AG04450 (cell line): ENCODE data around the gene UNK. TPM values are rescaled to one million over a fixed set of nuclear protein-coding genes. Genes with fewer than 3 reads are reported as not detected.

Experiments
- CTCF ChIA-PET: fragments of 300-600, 350-600 bp; formaldehyde crosslinking; extraction: SDS; loops from one replicate; lab custom pipeline; 2022; ENCODE audit warnings: antibody characterized with exemption, inconsistent platforms; lab: Charles Lee
- POLR2A ChIA-PET: fragments of 350-600 bp; formaldehyde crosslinking; extraction: SDS; loops from one replicate; lab custom pipeline; 2021; ENCODE audit warnings: antibody characterized with exemption, inconsistent platforms; lab: Yijun Ruan, JAX
- DNase-seq: peaks from one replicate; pipeline ENCODE4 v3.0.0-alpha.2; 2011; ENCODE audit warnings: low read depth, low spot score
- H3K27ac ChIP-seq: one replicate; pipeline ENCODE4 v1.5.1; 2012; ENCODE audit warnings: low read depth, low read length, control low read depth
- H3K27me3 ChIP-seq: one replicate; pipeline ENCODE4 v1.6.0; 2012; ENCODE audit warnings: low read length; ENCODE audit not compliant: control insufficient read depth, insufficient read depth
- H3K4me3 ChIP-seq: 2 replicates; pipeline ENCODE4 v1.5.1; 2011; ENCODE audit warnings: mild to moderate bottlenecking, low read depth, low read length, control low read depth
- H3K9me3 ChIP-seq: 2 replicates; pipeline ENCODE4 v1.5.1; 2012; ENCODE audit warnings: low read length; ENCODE audit not compliant: control insufficient read depth, insufficient read depth
- CTCF ChIP-seq: IDR thresholded peaks from 2 replicates; pipeline ENCODE4 v1.5.1; 2011; ENCODE audit warnings: low read depth, low read length, control low read depth, inconsistent platforms
- polyA plus RNA-seq: library from polyadenylated mRNA; depleted of rRNA; stranded (reverse); fragments of >200 nt; gene quantifications from 2 replicates; pipeline ENCODE4 v1.2.3, GENCODE V29; 2011

Gene UNK
- polyA plus RNA-seq, 1 experiment, result 11.4 TPM

GRCh38 chr17:75765981-75766380 is 18.6 kb upstream of the UNK start:
- ChIA-PET POLR2A (interaction anchor here (0.7 to 4.8 kb wide), 3 partner anchors 9 to 338 kb away, joined by 5 to 53 read pairs (median 22); a partner anchor contains a TSS), CTCF (interaction anchor here (0.7 to 4.8 kb wide), 6 partner anchors 10 to 61 kb away, joined by 4 to 38 read pairs (median 8); no protein-coding TSS in a partner anchor)
- H3K27me3 ChIP-seq, result peaks cover 4% of the 10 kb centered on the region
- H3K27ac ChIP-seq, result peak overlapping the region; percentile 21
- no peak for TF ChIP-seq CTCF
- no peak overlapping the region for H3K4me3 ChIP-seq
- DNase-seq, result no peak
- H3K9me3 ChIP-seq, result no peaks in the 10 kb centered on the region; the same call in 1 of the 2 replicates

- CTCF ChIA-PET, result no interaction called here
- no peak for TF ChIP-seq CTCF
- no peak overlapping the region for H3K27ac ChIP-seq
- H3K9me3 ChIP-seq, result no peaks in the 10 kb centered on the region; the same call in 1 of the 2 replicates
- POLR2A ChIA-PET, result interaction anchor here (0.6 to 1.2 kb wide), 2 partner anchors 12 to 145 kb away, joined by 3 to 5 read pairs; no protein-coding TSS in a partner anchor
- no peak overlapping the region for H3K4me3 ChIP-seq
- DNase-seq, result no peak
- H3K27me3 ChIP-seq, result peaks cover 4% of the 10 kb centered on the region
Observed at GRCh38 chr17:75767881-75768280, 16.7 kb upstream of the UNK start.

- H3K9me3 ChIP-seq, result no peaks in the 10 kb centered on the region; the same call in 1 of the 2 replicates
- TF ChIP-seq CTCF, result no peak
- no peak for DNase-seq
- ChIA-PET POLR2A (interaction anchor here (2.0 kb wide), 1 partner anchor 11 kb away, joined by 21 read pairs; no protein-coding TSS in a partner anchor), CTCF (interaction anchor here (1.0 kb wide), 1 partner anchor 22 kb away, joined by 3 read pairs; no protein-coding TSS in a partner anchor)
- H3K27me3 ChIP-seq, result peaks cover 4% of the 10 kb centered on the region
- H3K27ac ChIP-seq, result no peak overlapping the region
- H3K4me3 ChIP-seq, result no peak overlapping the region
Observed at GRCh38 chr17:75769536-75769935, 15.1 kb upstream of the UNK start.

GRCh38 chr17:75771334-75772281 is 13.0 kb upstream of the UNK start:
- peaks cover 4% of the 10 kb centered on the region for H3K27me3 ChIP-seq
- H3K4me3 ChIP-seq, result no peak overlapping the region
- no peaks in the 10 kb centered on the region for H3K9me3 ChIP-seq
- POLR2A ChIA-PET, result interaction anchor here (0.6 to 2.0 kb wide), 3 partner anchors 8 to 123 kb away, joined by 3 to 21 read pairs (median 3); no protein-coding TSS in a partner anchor
- CTCF ChIA-PET, result interaction anchor here (0.6 kb wide), 1 partner anchor 474 kb away, joined by 3 read pairs; no protein-coding TSS in a partner anchor
- peak; percentile 31; the same call in 1 of the 2 replicates for TF ChIP-seq CTCF
- DNase-seq, result no peak
- H3K27ac ChIP-seq, result no peak overlapping the region
